Activated T-helper 1 cell treated with anti-CD3 and anti-CD28 coated beads, Interleukin-2, amount 50 U/mL, for 16 hours (primary cell): Measurements from ENCODE around the gene NUAK1.

Experiments
- DNase-seq, 2 donors: peaks; one replicate each; pipeline ENCODE4 v3.0.0-alpha.2; 2020; ENCODE audit warnings: low read depth in 1 of 2, low spot score in 1 of 2

NUAK1 gene

GRCh38 chr12:106064721-106065021 is 74.1 kb downstream of the NUAK1 start:
- no peak for DNase-seq

GRCh38 chr12:106063826-106064720 is 74.7 kb downstream of the NUAK1 start:
- DNase-seq, result no peak

GRCh38 chr12:106062693-106063092 is 76.1 kb downstream of the NUAK1 start:
- no peak for DNase-seq

GRCh38 chr12:106058256-106059182 is 80.2 kb downstream of the NUAK1 start:
- DNase-seq, result no peak

- no peak for DNase-seq
These were observed 84.7 kb downstream of the NUAK1 start for GRCh38 chr12:106054049-106054448.

GRCh38 chr12:106051853-106052531 is 86.8 kb downstream of the NUAK1 start:
- DNase-seq, result no peak

- no peak for DNase-seq
These were observed 89.2 kb downstream of the NUAK1 start for GRCh38 chr12:106049546-106049945.

- DNase-seq, result no peak
These were observed 89.6 kb downstream of the NUAK1 start for GRCh38 chr12:106049105-106049504.

- no peak for DNase-seq
These were observed 90.1 kb downstream of the NUAK1 start for GRCh38 chr12:106048676-106049075.

GRCh38 chr12:106048016-106048415 is 90.7 kb downstream of the NUAK1 start:
- no peak for DNase-seq

- no peak for DNase-seq
These were observed 91.8 kb downstream of the NUAK1 start for GRCh38 chr12:106046947-106047346.

GRCh38 chr12:106046301-106046846 is 92.4 kb downstream of the NUAK1 start:
- DNase-seq, result no peak

- no peak for DNase-seq
These were observed 93.5 kb downstream of the NUAK1 start for GRCh38 chr12:106045251-106045674.

- no peak for DNase-seq
These were observed 94.0 kb downstream of the NUAK1 start for GRCh38 chr12:106044773-106045172.

- DNase-seq, result no peak
These were observed 96.7 kb downstream of the NUAK1 start for GRCh38 chr12:106042037-106042436.

GRCh38 chr12:106040521-106040920 is 98.2 kb downstream of the NUAK1 start:
- no peak for DNase-seq

GRCh38 chr12:106039646-106040404 is 98.9 kb downstream of the NUAK1 start:
- no peak for DNase-seq

- DNase-seq, result no peak
These were observed 99.5 kb downstream of the NUAK1 start for GRCh38 chr12:106039242-106039641.

- no peak for DNase-seq
These were observed 101.0 kb downstream of the NUAK1 start for GRCh38 chr12:106037524-106038298.

GRCh38 chr12:106035421-106035820 is 103.3 kb downstream of the NUAK1 start:
- no peak for DNase-seq
